Limb (tissue), 2 donors: Measurements from ENCODE around the gene PPP6C.

Experiments
- DNase-seq, 2 donors: peaks; one replicate each; pipeline ENCODE4 v3.0.0-alpha.2; 2016; ENCODE audit errors: extremely low spot score in 2 of 2

PPP6C gene

DNA sequence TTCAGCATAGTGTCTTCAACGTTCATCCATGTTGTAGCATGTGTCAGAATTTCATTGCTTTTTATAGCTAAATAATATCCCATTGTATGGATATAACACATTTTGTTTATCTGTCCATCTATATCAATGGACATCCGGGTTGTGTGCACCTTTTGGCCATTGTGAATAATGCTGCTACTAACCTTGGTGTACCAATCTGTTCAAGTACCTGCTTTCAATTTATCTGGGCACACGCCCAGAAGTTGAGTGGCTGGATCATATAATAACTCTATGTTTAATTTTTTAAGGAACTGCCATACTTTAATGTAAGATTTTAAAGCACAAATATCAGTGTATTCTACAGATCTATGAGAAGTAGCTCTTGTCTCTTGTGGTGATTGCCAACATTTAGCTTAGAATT is 89.8 kb downstream of the PPP6C start:
- DNase-seq: no peak
